Central memory CD8-positive, alpha-beta T cell (primary cell): Measurements from ENCODE around the gene PHACTR4.
"Not testable (repeated sequence)": the region's sequence is repeated elsewhere in the genome, so short reads cannot be mapped to it uniquely, and the experiment has no call there.

ENCODE experiments used
- ATAC-seq: fragments of 150-1000 bp; cut with Tn5 transposase; replicated peaks from 2 replicates; pipeline ENCODE4 v1.10.0; 2022; ENCODE audit warnings: mild to moderate bottlenecking, moderate FRiP score, moderate number of reproducible peaks; ENCODE audit not compliant: poor library complexity, severe bottlenecking; ENCODE audit errors: extremely low read depth
- DNase-seq, 2 donors: peaks; one replicate each; pipeline ENCODE4 v3.0.0; 2021; ENCODE audit warnings: low spot score in 2 of 2
- H3K27ac Mint-ChIP-seq: one replicate; pipeline ENCODE4 v1.8.0; 2022; ENCODE audit warnings: low read depth, mild to moderate bottlenecking, moderate library complexity, mixed read lengths
- H3K27me3 Mint-ChIP-seq: one replicate; pipeline ENCODE4 v1.8.0; 2022; ENCODE audit warnings: mixed read lengths
- H3K36me3 Mint-ChIP-seq: one replicate; pipeline ENCODE4 v1.8.0; 2022; ENCODE audit warnings: mild to moderate bottlenecking, moderate library complexity, mixed read lengths; ENCODE audit not compliant: insufficient read depth
- H3K4me1 Mint-ChIP-seq: one replicate; pipeline ENCODE4 v1.8.0; 2022; ENCODE audit warnings: mixed read lengths
- H3K4me3 Mint-ChIP-seq: one replicate; pipeline ENCODE4 v1.8.0; 2022; ENCODE audit warnings: mild to moderate bottlenecking, moderate library complexity, mixed read lengths
- H3K9me3 Mint-ChIP-seq: one replicate; pipeline ENCODE4 v1.8.0; 2022; ENCODE audit warnings: mixed read lengths

Gene PHACTR4

DNA sequence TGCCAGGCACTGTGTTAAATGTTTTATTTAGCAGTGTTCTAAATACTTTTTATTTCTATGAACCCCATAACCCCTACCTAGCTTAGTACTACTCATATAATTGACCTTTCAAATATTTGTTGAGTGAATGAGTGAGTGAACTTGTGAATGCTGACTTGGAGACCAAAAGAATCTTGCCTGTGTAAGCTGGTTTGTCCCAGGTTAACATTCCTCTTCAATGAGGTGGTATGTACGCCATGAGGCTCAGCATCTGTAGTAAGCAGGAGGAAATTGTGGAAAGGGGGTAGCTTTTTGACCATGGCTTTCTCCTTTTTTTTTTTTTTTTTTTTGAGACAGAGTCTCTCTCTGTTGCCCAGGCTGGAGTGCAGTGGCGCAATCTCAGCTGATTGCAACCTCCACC lies 26.1 kb upstream of the PHACTR4 start:
- ATAC-seq, result no peak
- no peaks in the 10 kb centered on the region for H3K4me1 Mint-ChIP-seq
- H3K4me3 Mint-ChIP-seq, result no peak overlapping the region
- H3K9me3 Mint-ChIP-seq, result no peaks in the 10 kb centered on the region
- peaks cover 6% of the 10 kb centered on the region for H3K36me3 Mint-ChIP-seq
- H3K27ac Mint-ChIP-seq, result no peak overlapping the region
- no peaks in the 10 kb centered on the region for H3K27me3 Mint-ChIP-seq
- DNase-seq, result no peak

- H3K27ac Mint-ChIP-seq, ATAC-seq, H3K9me3 Mint-ChIP-seq, H3K36me3 Mint-ChIP-seq, H3K4me3 Mint-ChIP-seq, DNase-seq, H3K4me1 Mint-ChIP-seq, H3K27me3 Mint-ChIP-seq: not testable (repeated sequence)
Observed at GRCh38 chr1:28353248-28353810, 16.2 kb upstream of the PHACTR4 start.

DNA sequence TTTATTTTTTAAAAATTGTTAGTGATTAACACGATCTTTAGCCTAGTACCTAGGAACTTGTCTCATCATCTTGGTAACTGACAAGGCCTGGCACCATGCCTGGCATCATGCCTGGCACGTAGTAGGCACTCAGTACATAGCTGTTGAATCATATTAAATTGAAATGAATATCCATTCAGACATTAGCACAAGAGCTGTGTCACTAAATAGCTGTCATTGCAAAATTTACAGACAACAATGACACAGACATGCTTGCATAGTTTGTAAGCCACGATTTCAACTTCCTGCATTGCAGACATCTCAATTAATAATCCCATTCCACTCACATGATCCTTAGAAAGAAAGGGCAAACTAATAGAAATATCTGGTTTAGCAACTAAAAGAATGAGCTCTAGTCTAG lies 15.4 kb upstream of the PHACTR4 start:
- H3K27ac Mint-ChIP-seq, result no peak overlapping the region
- no peak overlapping the region for H3K4me3 Mint-ChIP-seq
- no peaks in the 10 kb centered on the region for H3K36me3 Mint-ChIP-seq
- no peaks in the 10 kb centered on the region for H3K9me3 Mint-ChIP-seq
- ATAC-seq (no peak), DNase-seq (no peak)
- H3K4me1 Mint-ChIP-seq, result no peaks in the 10 kb centered on the region
- H3K27me3 Mint-ChIP-seq, result no peaks in the 10 kb centered on the region

- no peak overlapping the region for H3K27ac Mint-ChIP-seq
- H3K4me3 Mint-ChIP-seq, result no peak overlapping the region
- no peaks in the 10 kb centered on the region for H3K4me1 Mint-ChIP-seq
- ATAC-seq, result no peak
- no peaks in the 10 kb centered on the region for H3K36me3 Mint-ChIP-seq
- no peaks in the 10 kb centered on the region for H3K9me3 Mint-ChIP-seq
- no peak for DNase-seq
- no peaks in the 10 kb centered on the region for H3K27me3 Mint-ChIP-seq
Observed at GRCh38 chr1:28358716-28359115, 10.8 kb upstream of the PHACTR4 start.

- Mint-ChIP-seq H3K4me3 (no peak overlapping the region), H3K4me1 (no peaks in the 10 kb centered on the region), H3K9me3 (no peaks in the 10 kb centered on the region), H3K27ac (no peak overlapping the region), H3K36me3 (no peaks in the 10 kb centered on the region), H3K27me3 (no peaks in the 10 kb centered on the region)
- peak; percentile 50 to 52 for DNase-seq
- peak; percentile 52 for ATAC-seq
Observed at GRCh38 chr1:28359592-28360239, 9.8 kb upstream of the PHACTR4 start.

DNA sequence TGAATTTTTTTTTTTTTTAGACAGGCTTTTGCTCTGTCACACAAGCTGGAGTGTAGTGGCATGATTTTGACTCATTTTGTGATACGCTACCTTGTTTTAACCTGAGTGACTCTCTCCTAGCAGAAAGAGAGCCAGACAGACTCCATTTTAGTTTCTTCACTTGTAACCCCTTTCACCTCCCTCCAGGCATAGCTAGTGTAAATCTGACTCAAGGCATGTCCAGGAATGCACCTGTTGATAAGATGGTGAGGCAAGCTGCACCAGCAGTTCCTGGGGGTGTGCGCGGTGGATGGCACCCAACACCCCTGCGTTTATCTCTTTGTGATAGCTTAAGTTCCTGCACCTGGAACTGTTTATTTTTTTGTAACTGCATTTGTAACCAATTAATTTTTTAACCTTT lies 4.7 kb upstream of the PHACTR4 start:
- ATAC-seq (no peak), DNase-seq (no peak)
- Mint-ChIP-seq H3K4me1 (peaks cover 16% of the 10 kb centered on the region), H3K9me3 (no peaks in the 10 kb centered on the region), H3K4me3 (no peak overlapping the region), H3K36me3 (peaks cover 4% of the 10 kb centered on the region), H3K27ac (no peak overlapping the region), H3K27me3 (no peaks in the 10 kb centered on the region)

DNA sequence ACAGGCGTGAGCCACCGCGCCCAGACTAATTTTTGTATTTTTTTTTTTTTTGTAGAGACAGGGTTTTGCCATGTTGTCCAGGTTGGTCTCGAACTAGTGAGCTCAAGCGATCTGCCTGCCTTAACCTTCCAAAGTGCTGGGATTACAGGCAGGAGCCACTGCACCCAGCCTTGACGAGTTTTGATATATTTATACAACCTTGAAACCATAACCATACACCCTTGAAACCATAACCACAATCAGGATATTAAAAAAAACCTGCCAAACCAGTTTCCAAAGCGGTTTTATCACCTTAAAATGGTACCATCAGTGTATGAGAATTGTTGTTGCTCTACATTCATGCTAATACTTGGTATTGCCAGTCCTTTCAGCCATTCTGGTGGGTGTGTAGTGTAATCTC lies 3.7 kb upstream of the PHACTR4 start:
- peaks cover 6% of the 10 kb centered on the region for H3K36me3 Mint-ChIP-seq
- peaks cover 16% of the 10 kb centered on the region for H3K4me1 Mint-ChIP-seq
- DNase-seq, result peak in 1 of 2 donors; percentile 9
- H3K27me3 Mint-ChIP-seq, result no peaks in the 10 kb centered on the region
- peak; percentile 33 for ATAC-seq
- no peaks in the 10 kb centered on the region for H3K9me3 Mint-ChIP-seq
- no peak overlapping the region for H3K27ac Mint-ChIP-seq
- H3K4me3 Mint-ChIP-seq, result peak overlapping the region; percentile 12

DNA sequence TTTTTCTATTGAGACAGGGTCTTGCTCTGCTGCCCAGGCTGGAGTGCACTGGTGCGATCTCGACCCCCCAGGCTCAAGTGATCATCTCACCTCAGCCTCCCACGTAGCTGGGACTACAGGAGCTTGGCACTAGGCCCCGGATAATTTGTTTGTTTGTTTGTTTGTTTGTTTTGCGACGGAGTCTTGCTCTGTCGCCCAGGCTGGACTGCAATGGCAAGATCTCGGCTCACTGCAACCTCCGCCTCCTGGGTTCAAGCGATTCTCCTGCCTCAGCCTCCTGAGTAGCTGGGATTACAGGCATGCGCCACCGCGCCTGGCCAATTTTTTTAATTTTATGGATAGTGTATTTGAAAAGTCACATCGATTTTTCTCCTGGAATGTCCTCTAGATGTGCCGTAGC lies 932 bp upstream of the PHACTR4 start:
- DNase-seq, H3K36me3 Mint-ChIP-seq, H3K27me3 Mint-ChIP-seq, ATAC-seq, H3K9me3 Mint-ChIP-seq: not testable (repeated sequence)
- peak overlapping the region; percentile 78 for H3K27ac Mint-ChIP-seq
- H3K4me3 Mint-ChIP-seq, result peak overlapping the region; percentile 89
- peaks cover 16% of the 10 kb centered on the region for H3K4me1 Mint-ChIP-seq

GRCh38 chr1:28370239-28371009 lies 884 bp downstream of the PHACTR4 start:
- Mint-ChIP-seq H3K4me1 (peaks cover 23% of the 10 kb centered on the region), H3K36me3 (peaks cover 6% of the 10 kb centered on the region), H3K27ac (peak overlapping the region; percentile 78), H3K9me3 (no peaks in the 10 kb centered on the region), H3K4me3 (peak overlapping the region; percentile 89), H3K27me3 (no peaks in the 10 kb centered on the region)
- ATAC-seq (peak; percentile 41), DNase-seq (no peak)

- Mint-ChIP-seq H3K36me3 (peaks cover 6% of the 10 kb centered on the region), H3K9me3 (no peaks in the 10 kb centered on the region), H3K4me3 (peak overlapping the region; percentile 89), H3K27me3 (no peaks in the 10 kb centered on the region), H3K27ac (no peak overlapping the region), H3K4me1 (peaks cover 23% of the 10 kb centered on the region)
- ATAC-seq (no peak), DNase-seq (no peak)
Observed at GRCh38 chr1:28371010-28371377, 1.5 kb downstream of the PHACTR4 start.

DNA sequence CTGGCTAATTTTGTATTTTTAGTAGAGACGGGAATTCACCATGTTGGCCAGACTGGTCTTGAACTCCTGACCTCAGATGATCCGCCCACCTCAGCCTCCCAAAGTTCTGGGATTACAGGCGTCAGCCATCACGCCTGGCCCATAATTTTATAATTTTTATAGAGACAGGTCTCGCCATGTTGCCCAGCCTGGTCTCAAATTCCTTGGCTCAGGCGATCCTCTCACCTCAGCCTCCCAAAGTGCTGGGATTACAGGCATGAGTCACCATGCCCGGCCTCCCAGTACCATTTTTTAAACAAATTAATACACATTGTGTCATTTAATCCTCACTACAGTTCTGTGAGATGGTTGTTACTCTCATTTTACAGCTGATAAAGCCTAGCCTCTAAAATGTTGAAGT lies 3.9 kb downstream of the PHACTR4 start:
- H3K27ac Mint-ChIP-seq, H3K4me3 Mint-ChIP-seq, H3K36me3 Mint-ChIP-seq, DNase-seq, H3K9me3 Mint-ChIP-seq, ATAC-seq, H3K27me3 Mint-ChIP-seq: not testable (repeated sequence)
- H3K4me1 Mint-ChIP-seq, result peaks cover 20% of the 10 kb centered on the region

DNA sequence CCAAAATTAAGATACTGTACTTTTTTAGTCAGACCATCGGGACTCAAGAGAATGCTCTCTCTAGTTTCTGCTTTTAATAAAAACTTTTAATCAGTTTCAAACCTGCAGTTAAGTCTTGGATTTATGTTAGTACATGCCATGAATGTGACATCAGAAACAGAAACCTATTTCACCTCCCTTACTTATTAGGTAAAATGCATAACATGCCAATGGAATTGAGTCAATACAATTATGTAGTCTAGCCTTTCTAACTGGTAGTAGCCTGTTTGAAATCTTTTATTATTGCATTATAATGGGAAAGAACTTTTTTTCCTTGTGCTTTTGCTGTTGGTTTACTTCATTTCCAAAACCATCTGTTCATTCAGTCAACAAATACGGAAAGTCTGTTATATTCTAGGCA lies 4.8 kb downstream of the PHACTR4 start:
- H3K27me3 Mint-ChIP-seq, result no peaks in the 10 kb centered on the region
- no peak for ATAC-seq
- peaks cover 18% of the 10 kb centered on the region for H3K4me1 Mint-ChIP-seq
- no peak overlapping the region for H3K4me3 Mint-ChIP-seq
- no peak overlapping the region for H3K27ac Mint-ChIP-seq
- no peak for DNase-seq
- peaks cover 6% of the 10 kb centered on the region for H3K36me3 Mint-ChIP-seq
- no peaks in the 10 kb centered on the region for H3K9me3 Mint-ChIP-seq

DNA sequence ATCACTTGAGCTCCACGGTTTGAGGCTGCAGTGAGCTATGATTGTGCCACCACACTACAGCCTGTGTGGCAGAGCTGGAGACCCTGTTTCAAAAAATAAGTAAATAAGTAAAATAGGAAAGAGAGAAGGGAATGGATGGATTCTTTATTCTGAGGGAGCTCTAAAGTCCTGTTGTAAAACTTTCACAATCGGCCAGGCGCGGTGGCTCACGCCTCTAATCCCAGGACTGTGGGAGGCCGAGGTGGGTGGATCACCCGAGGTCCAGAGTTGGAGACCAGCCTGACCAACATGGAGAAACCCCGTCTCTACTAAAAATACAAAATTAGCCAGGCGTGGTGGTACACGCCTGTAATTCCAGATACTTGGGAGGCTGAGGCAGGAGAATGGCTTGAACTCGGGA lies 6.1 kb downstream of the PHACTR4 start:
- peaks cover 21% of the 10 kb centered on the region for H3K4me1 Mint-ChIP-seq
- not testable (repeated sequence) for H3K9me3 Mint-ChIP-seq, H3K36me3 Mint-ChIP-seq, DNase-seq, H3K27me3 Mint-ChIP-seq, ATAC-seq, H3K27ac Mint-ChIP-seq, H3K4me3 Mint-ChIP-seq
